Mammary epithelial cell (primary cell): ENCODE data around the gene PSMA6.

Experiments
- CTCF ChIP-seq, 2 donors: IDR thresholded peaks in 1 of 2; conservative IDR thresholded peaks in 1 of 2; 2 replicates each; pipeline ENCODE4 v1.5.1; 2011 to 2012; ENCODE audit warnings: inconsistent platforms in 2 of 2, low read length in 2 of 2, mild to moderate bottlenecking in 2 of 2, control low read depth in 1 of 2, low read depth in 1 of 2; ENCODE audit not compliant: insufficient read depth in 1 of 2; ENCODE audit errors: extremely low read depth in 1 of 2
- EZH2 ChIP-seq: IDR thresholded peaks from 2 replicates; pipeline ENCODE4 v1.6.1; 2012; ENCODE audit warnings: low read length, inconsistent platforms, borderline replicate concordance

DNA sequence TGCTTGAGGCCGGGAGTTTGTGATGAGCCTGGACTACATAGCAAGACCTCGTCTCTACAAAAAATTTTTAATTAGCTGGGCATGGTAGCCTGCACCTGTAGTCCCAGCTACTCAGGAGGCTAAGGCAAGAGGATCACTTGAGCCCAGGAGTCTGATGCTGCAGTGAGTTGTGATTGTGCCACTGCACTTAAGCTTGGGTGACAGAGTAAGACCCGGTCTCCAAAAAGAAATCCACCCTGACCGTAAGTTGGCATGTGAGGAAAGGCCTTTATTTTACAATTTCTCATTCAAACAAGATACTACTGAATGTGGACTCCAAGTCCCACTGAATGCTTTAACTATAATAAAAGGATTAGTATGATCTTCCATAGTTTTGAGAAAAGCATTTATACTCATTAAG is 27.3 kb downstream of the PSMA6 start:
- no peak for TF ChIP-seq CTCF (conservative IDR thresholded peaks at IDR 0.05 in 1 of 2, IDR thresholded peaks at IDR 0.05 in 1 of 2; ENCODE audit: extremely low read depth in 1 of 2, insufficient read depth in 1 of 2, low read depth in 1 of 2, low read length in 2 of 2)
- no peak for TF ChIP-seq EZH2
